HG03103 (cell line): ENCODE data around the gene CCDC178.
A peak's percentile ranks its signal among the peaks of the same experiment; 100 is the strongest.

Source experiments
- ATAC-seq: cut with Tn5 transposase; IDR thresholded peaks from one replicate; pipeline ENCODE4 v1.9.1; 2021; ENCODE audit warnings: low read depth; ENCODE audit not compliant: unreplicated experiment

Gene CCDC178

GRCh38 chr18:32896776-32897547, 543.6 kb downstream of the CCDC178 start:
- ATAC-seq: no peak

DNA sequence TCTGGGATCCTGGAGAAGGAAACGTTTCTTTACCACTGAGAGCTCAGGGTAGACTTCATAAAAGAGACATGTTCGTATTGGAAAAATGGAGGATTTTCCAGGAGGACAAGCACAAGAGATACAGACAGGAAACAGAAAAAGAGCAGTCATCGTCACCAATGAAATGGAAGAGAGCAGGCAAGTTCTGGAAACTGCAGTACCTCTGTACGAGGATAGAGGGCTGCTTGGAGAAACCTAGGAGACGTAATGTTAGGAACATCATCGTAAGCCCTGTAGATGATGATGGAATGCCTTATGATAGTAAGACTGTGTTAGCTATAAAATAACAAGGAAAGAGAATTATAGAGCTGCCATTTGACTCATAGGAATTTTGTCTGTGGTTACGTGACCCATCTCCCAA, 546.6 kb downstream of the CCDC178 start:
- no peak for ATAC-seq

GRCh38 chr18:32891797-32892196, 548.7 kb downstream of the CCDC178 start:
- no peak for ATAC-seq

DNA sequence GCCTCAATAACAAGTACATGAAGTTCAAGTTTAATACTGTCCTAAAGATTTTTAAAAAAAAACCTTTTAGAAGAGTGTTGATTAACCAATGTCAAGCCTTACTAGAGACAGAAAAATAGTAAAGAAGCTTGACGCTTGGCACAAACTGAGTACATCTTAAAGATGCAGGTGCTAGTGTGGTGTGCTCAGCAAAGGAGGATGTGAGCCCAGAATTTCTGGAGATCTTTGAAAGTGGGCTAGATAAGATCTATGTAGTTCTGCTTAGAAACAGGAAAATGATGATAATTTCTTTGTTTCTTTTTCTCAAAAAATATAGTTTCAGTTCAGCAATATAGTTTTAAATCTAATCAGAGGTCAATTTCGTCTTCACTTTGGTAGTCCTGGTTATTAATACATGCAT, 549.4 kb downstream of the CCDC178 start:
- ATAC-seq: peak; percentile 68

DNA sequence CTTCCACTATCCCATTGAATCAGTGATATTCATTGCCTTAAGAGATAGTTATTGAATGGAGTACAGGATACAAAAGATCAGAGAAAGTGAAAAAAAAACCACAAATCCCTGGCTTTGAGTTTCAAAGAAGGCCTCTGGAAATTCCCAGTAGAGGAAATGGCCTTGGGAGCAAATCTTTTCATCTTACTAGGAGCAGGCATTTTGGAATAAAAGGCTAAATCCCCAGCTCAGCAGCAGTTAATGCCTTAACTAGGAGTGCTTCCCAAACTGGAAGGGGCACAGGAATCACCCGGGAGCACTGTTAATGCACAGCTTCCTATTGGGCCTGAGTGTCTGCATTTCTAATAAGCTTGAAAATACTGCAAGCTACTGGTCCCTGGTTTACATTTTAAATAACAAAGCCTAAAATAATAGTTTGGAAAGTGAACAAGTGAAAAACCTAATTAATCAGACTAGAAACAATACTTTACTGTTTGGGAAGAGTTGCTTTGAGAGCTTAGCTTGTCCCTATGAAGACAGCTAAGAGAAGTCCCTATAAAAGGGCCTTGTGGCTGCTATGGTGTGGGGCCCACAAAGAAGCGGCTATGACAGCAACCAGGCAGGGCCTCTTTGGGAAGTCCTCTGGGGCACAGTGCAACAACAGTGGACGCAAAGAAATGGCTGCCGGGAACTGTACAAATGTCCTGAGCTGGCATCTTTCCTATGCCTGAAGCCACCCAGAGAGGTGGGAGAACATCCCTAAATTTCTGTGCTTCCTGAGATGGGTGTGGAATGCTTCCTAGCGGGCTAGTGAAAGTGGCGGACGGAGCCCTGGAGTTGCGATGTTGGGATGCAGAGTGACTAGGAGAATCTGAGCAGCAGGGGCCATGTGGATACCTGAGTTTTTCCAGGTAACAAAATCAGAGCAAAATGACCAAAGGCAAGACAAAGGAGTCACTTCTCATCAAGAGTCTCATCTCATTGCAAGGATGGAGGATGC, 550.6 kb downstream of the CCDC178 start:
- ATAC-seq: no peak

- ATAC-seq: no peak
These were observed 552.2 kb downstream of the CCDC178 start for GRCh38 chr18:32888306-32888705.
